ENCODE results near the gene NAGS. TPM values are rescaled to one million over a fixed set of nuclear protein-coding genes. Genes with fewer than 3 reads are reported as not detected.

The NAGS gene
- total RNA-seq, 1 experiment from 2014 or later = 3.7 TPM

- Histone ChIP-seq H3K14ac (ENCODE audit: insufficient read depth, low read length) (no peak overlapping the region), H3K9ac (ENCODE audit: extremely low read depth, insufficient read length, low read length) (no peak overlapping the region)
Measured at GRCh38 chr17:44004761-44005526, 522 bp downstream of the NAGS start.

More at GRCh38 chr17:44004761-44005526, 522 bp downstream of the NAGS start:
- Histone ChIP-seq H2BK120ac (ENCODE audit: low read depth, low read length, poor library complexity, severe bottlenecking) (no peak overlapping the region), H2AFZ (ENCODE audit: low read length) (no peak overlapping the region), H3K4me1 (ENCODE audit: insufficient read depth, low read length) (peaks cover 3% of the 10 kb centered on the region; the same call in 1 of the 2 replicates), H4K20me1 (ENCODE audit: control insufficient read depth, insufficient read depth, insufficient read length) (peaks cover 6% of the 10 kb centered on the region), H2BK15ac (ENCODE audit: low read depth, low read length) (no peak overlapping the region), H2BK12ac (ENCODE audit: insufficient read length, low read depth, low read length) (no peak overlapping the region), H3K4me2 (ENCODE audit: insufficient read depth, insufficient read length, low read length) (peak overlapping the region; percentile 76), H2BK5ac (ENCODE audit: insufficient read length, low read length) (no peak overlapping the region), H3K18ac (ENCODE audit: insufficient read length, low read depth, low read length) (no peak overlapping the region), H2BK20ac (ENCODE audit: low read depth, low read length, poor library complexity, severe bottlenecking) (no peak overlapping the region), H3K27me3 (ENCODE audit: insufficient read depth, low read length) (no peaks in the 10 kb centered on the region; the same call in 1 of the 2 replicates), H3K9me3 (ENCODE audit: control insufficient read depth, low read depth, low read length) (no peaks in the 10 kb centered on the region), H4K5ac (ENCODE audit: insufficient read length, low read depth, low read length) (no peak overlapping the region), H3K27ac (ENCODE audit: insufficient read length, low read depth, low read length) (no peak overlapping the region), H3K4ac (ENCODE audit: low read depth, low read length) (no peak overlapping the region), H2AK5ac (ENCODE audit: insufficient read length, low read length) (no peak overlapping the region), H3K79me1 (ENCODE audit: insufficient read depth, low read depth, low read length, poor library complexity, severe bottlenecking) (no peaks in the 10 kb centered on the region), H3K79me2 (ENCODE audit: insufficient read depth, low read length) (no peaks in the 10 kb centered on the region), H3K56ac (ENCODE audit: insufficient read length, low read depth, low read length) (no peak overlapping the region), H4K91ac (ENCODE audit: insufficient read length, low read depth, low read length) (no peak overlapping the region), H3K23ac (ENCODE audit: insufficient read length, low read depth, low read length) (no peak overlapping the region), H3T11ph (ENCODE audit: low read length) (no peak overlapping the region), H3K23me2 (ENCODE audit: insufficient read length, low read depth, low read length, poor library complexity, severe bottlenecking) (peaks cover 35% of the 10 kb centered on the region), H4K8ac (replicated peaks; ENCODE audit: insufficient read length, low read depth, low read length) (no peak overlapping the region)
- peak; percentile 73 for DNase-seq
- H3K27me3 Mint-ChIP-seq (ENCODE audit: low read depth) = peaks cover 35% of the 10 kb centered on the region
- H3K4me3 Mint-ChIP-seq = peak overlapping the region; percentile 77 to 89
- no peak for TF ChIP-seq CTCF (conservative IDR thresholded peaks at IDR 0.05)
- peaks cover 19 to 30% of the 10 kb centered on the region in 2 experiments for H3K4me1 Mint-ChIP-seq
- no CpG with 5 or more reads among the region's 71 CpGs for WGBS (ENCODE audit: extremely low coverage, insufficient read length, low lambda C conversion rate)
- no peaks in the 10 kb centered on the region for H3K9me3 Mint-ChIP-seq
- H3K27ac Mint-ChIP-seq = no peak overlapping the region; a peak in 1 of 7 replicates
- H3K36me3 Mint-ChIP-seq (ENCODE audit: insufficient read depth in 1 of 3, low read depth in 3 of 3) = peaks cover 4 to 9% (median 8%) of the 10 kb centered on the region in 3 experiments; a peak in 3 of 7 replicates
